Measurements from ENCODE around the gene ADAMTS16. TPM values are rescaled to one million over a fixed set of nuclear protein-coding genes. Genes with fewer than 3 reads are reported as not detected.
A peak's percentile ranks its signal among the peaks of the same experiment; 100 is the strongest.

Gene ADAMTS16
- total RNA-seq, 1 donor from 2014 or later = 5.7 TPM

GRCh38 chr5:5141625-5142525 is 1.7 kb downstream of the ADAMTS16 start:
- no peak overlapping the region for H3K27ac ChIP-seq (ENCODE audit: low read depth, low read length)
- peak overlapping the region in 1 of 3 donors; percentile 50 for H3K4me3 ChIP-seq (ENCODE audit: low read length in 3 of 3)
- no peaks in the 10 kb centered on the region for H3K36me3 ChIP-seq (ENCODE audit: control insufficient read depth in 3 of 3, insufficient read depth in 3 of 3, low read length in 3 of 3)
- H3K9me3 ChIP-seq (ENCODE audit: control insufficient read depth in 3 of 3, low read length in 3 of 3) = no peaks in the 10 kb centered on the region
- H3K27me3 ChIP-seq (ENCODE audit: control insufficient read depth in 3 of 3, insufficient read depth in 3 of 3, low read length in 3 of 3) = peaks cover 18 to 23% (median 20%) of the 10 kb centered on the region in 3 donors
- peaks cover 6 to 17% (median 13%) of the 10 kb centered on the region in 3 donors for H3K4me1 ChIP-seq (ENCODE audit: control insufficient read depth in 3 of 3, insufficient read depth in 3 of 3, low read length in 3 of 3)
- H3K9ac ChIP-seq (ENCODE audit: low read depth in 1 of 3, low read length in 3 of 3) = no peak overlapping the region

- H3K27me3 ChIP-seq (ENCODE audit: control insufficient read depth in 3 of 3, insufficient read depth in 3 of 3, low read length in 3 of 3) = peaks cover 12 to 16% (median 16%) of the 10 kb centered on the region in 3 donors
- no peaks in the 10 kb centered on the region for H3K36me3 ChIP-seq (ENCODE audit: control insufficient read depth in 3 of 3, insufficient read depth in 3 of 3, low read length in 3 of 3)
- peaks cover 6 to 16% (median 13%) of the 10 kb centered on the region in 3 donors for H3K4me1 ChIP-seq (ENCODE audit: control insufficient read depth in 3 of 3, insufficient read depth in 3 of 3, low read length in 3 of 3)
- no peak overlapping the region for H3K9ac ChIP-seq (ENCODE audit: low read depth in 1 of 3, low read length in 3 of 3)
- H3K9me3 ChIP-seq (ENCODE audit: control insufficient read depth in 3 of 3, low read length in 3 of 3) = no peaks in the 10 kb centered on the region
- no peak overlapping the region for H3K4me3 ChIP-seq (ENCODE audit: low read length in 3 of 3)
- no peak overlapping the region for H3K27ac ChIP-seq (ENCODE audit: low read depth, low read length)
Observed at GRCh38 chr5:5144441-5144840, 4.3 kb downstream of the ADAMTS16 start.

- H3K4me1 ChIP-seq (ENCODE audit: control insufficient read depth in 3 of 3, insufficient read depth in 3 of 3, low read length in 3 of 3) = peaks cover 4 to 6% (median 5%) of the 10 kb centered on the region in 3 donors
Observed at GRCh38 chr5:5145651-5146529, 5.8 kb downstream of the ADAMTS16 start.

GRCh38 chr5:5146530-5147160 is 6.5 kb downstream of the ADAMTS16 start:
- Histone ChIP-seq H3K9ac (ENCODE audit: low read depth in 1 of 3, low read length in 3 of 3) (no peak overlapping the region), H3K4me3 (ENCODE audit: low read length in 3 of 3) (no peak overlapping the region), H3K4me1 (ENCODE audit: control insufficient read depth in 3 of 3, insufficient read depth in 3 of 3, low read length in 3 of 3) (no peaks in the 10 kb centered on the region), H3K27ac (ENCODE audit: low read depth, low read length) (no peak overlapping the region), H3K27me3 (ENCODE audit: control insufficient read depth in 3 of 3, insufficient read depth in 3 of 3, low read length in 3 of 3) (no peaks in the 10 kb centered on the region), H3K9me3 (ENCODE audit: control insufficient read depth in 3 of 3, low read length in 3 of 3) (peaks cover 0 to 3% (median 2%) of the 10 kb centered on the region in 3 donors), H3K36me3 (ENCODE audit: control insufficient read depth in 3 of 3, insufficient read depth in 3 of 3, low read length in 3 of 3) (no peaks in the 10 kb centered on the region)

More at GRCh38 chr5:5145651-5146529, 5.8 kb downstream of the ADAMTS16 start:
- H3K36me3 ChIP-seq (ENCODE audit: control insufficient read depth in 3 of 3, insufficient read depth in 3 of 3, low read length in 3 of 3) = no peaks in the 10 kb centered on the region
- H3K9me3 ChIP-seq (ENCODE audit: control insufficient read depth in 3 of 3, low read length in 3 of 3) = peaks cover 0 to 3% (median 2%) of the 10 kb centered on the region in 3 donors
- H3K4me3 ChIP-seq (ENCODE audit: low read length in 3 of 3) = no peak overlapping the region
- no peak overlapping the region for H3K9ac ChIP-seq (ENCODE audit: low read depth in 1 of 3, low read length in 3 of 3)
- H3K27ac ChIP-seq (ENCODE audit: low read depth, low read length) = no peak overlapping the region
- H3K27me3 ChIP-seq (ENCODE audit: control insufficient read depth in 3 of 3, insufficient read depth in 3 of 3, low read length in 3 of 3) = peaks cover 0 to 6% (median 4%) of the 10 kb centered on the region in 3 donors

GRCh38 chr5:5149154-5149553 is 9.0 kb downstream of the ADAMTS16 start:
- Histone ChIP-seq H3K9me3 (ENCODE audit: control insufficient read depth in 3 of 3, low read length in 3 of 3) (peaks cover 0 to 3% (median 2%) of the 10 kb centered on the region in 3 donors), H3K4me1 (ENCODE audit: control insufficient read depth in 3 of 3, insufficient read depth in 3 of 3, low read length in 3 of 3) (no peaks in the 10 kb centered on the region), H3K27ac (ENCODE audit: low read depth, low read length) (no peak overlapping the region), H3K9ac (ENCODE audit: low read depth in 1 of 3, low read length in 3 of 3) (no peak overlapping the region), H3K27me3 (ENCODE audit: control insufficient read depth in 3 of 3, insufficient read depth in 3 of 3, low read length in 3 of 3) (no peaks in the 10 kb centered on the region), H3K4me3 (ENCODE audit: low read length in 3 of 3) (no peak overlapping the region), H3K36me3 (ENCODE audit: control insufficient read depth in 3 of 3, insufficient read depth in 3 of 3, low read length in 3 of 3) (no peaks in the 10 kb centered on the region)

GRCh38 chr5:5150667-5151066 is 10.5 kb downstream of the ADAMTS16 start:
- no peak overlapping the region for H3K27ac ChIP-seq (ENCODE audit: low read depth, low read length)
- peaks cover under 1 to 3% (median 2%) of the 10 kb centered on the region in 3 donors for H3K9me3 ChIP-seq (ENCODE audit: control insufficient read depth in 3 of 3, low read length in 3 of 3)
- H3K36me3 ChIP-seq (ENCODE audit: control insufficient read depth in 3 of 3, insufficient read depth in 3 of 3, low read length in 3 of 3) = no peaks in the 10 kb centered on the region

GRCh38 chr5:5154733-5155132 is 14.6 kb downstream of the ADAMTS16 start:
- Histone ChIP-seq H3K27me3 (ENCODE audit: control insufficient read depth in 3 of 3, insufficient read depth in 3 of 3, low read length in 3 of 3) (no peaks in the 10 kb centered on the region), H3K9ac (ENCODE audit: low read depth in 1 of 3, low read length in 3 of 3) (no peak overlapping the region), H3K4me3 (ENCODE audit: low read length in 3 of 3) (peak overlapping the region in 1 of 3 donors; percentile 24), H3K9me3 (ENCODE audit: control insufficient read depth in 3 of 3, low read length in 3 of 3) (peaks cover 2 to 3% (median 2%) of the 10 kb centered on the region in 3 donors), H3K4me1 (ENCODE audit: control insufficient read depth in 3 of 3, insufficient read depth in 3 of 3, low read length in 3 of 3) (peaks cover 25 to 30% (median 27%) of the 10 kb centered on the region in 3 donors), H3K36me3 (ENCODE audit: control insufficient read depth in 3 of 3, insufficient read depth in 3 of 3, low read length in 3 of 3) (no peaks in the 10 kb centered on the region), H3K27ac (ENCODE audit: low read depth, low read length) (peak overlapping the region; percentile 70)

More at GRCh38 chr5:5150667-5151066, 10.5 kb downstream of the ADAMTS16 start:
- Histone ChIP-seq H3K4me1 (ENCODE audit: control insufficient read depth in 3 of 3, insufficient read depth in 3 of 3, low read length in 3 of 3) (peaks cover 12 to 13% (median 13%) of the 10 kb centered on the region in 3 donors), H3K27me3 (ENCODE audit: control insufficient read depth in 3 of 3, insufficient read depth in 3 of 3, low read length in 3 of 3) (no peaks in the 10 kb centered on the region), H3K4me3 (ENCODE audit: low read length in 3 of 3) (no peak overlapping the region), H3K9ac (ENCODE audit: low read depth in 1 of 3, low read length in 3 of 3) (no peak overlapping the region)

- H3K9ac ChIP-seq (ENCODE audit: low read depth in 1 of 3, low read length in 3 of 3) = no peak overlapping the region
- no peaks in the 10 kb centered on the region for H3K27me3 ChIP-seq (ENCODE audit: control insufficient read depth in 3 of 3, insufficient read depth in 3 of 3, low read length in 3 of 3)
- H3K36me3 ChIP-seq (ENCODE audit: control insufficient read depth in 3 of 3, insufficient read depth in 3 of 3, low read length in 3 of 3) = no peaks in the 10 kb centered on the region
- peaks cover 0 to 2% (median 0%) of the 10 kb centered on the region in 3 donors for H3K9me3 ChIP-seq (ENCODE audit: control insufficient read depth in 3 of 3, low read length in 3 of 3)
- peak overlapping the region; percentile 70 for H3K27ac ChIP-seq (ENCODE audit: low read depth, low read length)
- peaks cover 25 to 30% (median 29%) of the 10 kb centered on the region in 3 donors for H3K4me1 ChIP-seq (ENCODE audit: control insufficient read depth in 3 of 3, insufficient read depth in 3 of 3, low read length in 3 of 3)
- peak overlapping the region in 1 of 3 donors; percentile 19 for H3K4me3 ChIP-seq (ENCODE audit: low read length in 3 of 3)
Observed at GRCh38 chr5:5155617-5156016, 15.5 kb downstream of the ADAMTS16 start.

GRCh38 chr5:5156471-5157082 is 16.4 kb downstream of the ADAMTS16 start:
- no peak overlapping the region for H3K4me3 ChIP-seq (ENCODE audit: low read length in 3 of 3)
- H3K4me1 ChIP-seq (ENCODE audit: control insufficient read depth in 3 of 3, insufficient read depth in 3 of 3, low read length in 3 of 3) = peaks cover 25 to 30% (median 29%) of the 10 kb centered on the region in 3 donors
- peak overlapping the region; percentile 70 for H3K27ac ChIP-seq (ENCODE audit: low read depth, low read length)
- no peaks in the 10 kb centered on the region for H3K36me3 ChIP-seq (ENCODE audit: control insufficient read depth in 3 of 3, insufficient read depth in 3 of 3, low read length in 3 of 3)
- peaks cover 0 to 2% (median 0%) of the 10 kb centered on the region in 3 donors for H3K9me3 ChIP-seq (ENCODE audit: control insufficient read depth in 3 of 3, low read length in 3 of 3)
- H3K9ac ChIP-seq (ENCODE audit: low read depth in 1 of 3, low read length in 3 of 3) = peak overlapping the region in 1 of 3 donors; percentile 1
- no peaks in the 10 kb centered on the region for H3K27me3 ChIP-seq (ENCODE audit: control insufficient read depth in 3 of 3, insufficient read depth in 3 of 3, low read length in 3 of 3)

Data from skeletal muscle tissue (tissue), 4 donors.